ENCODE measurements around the gene TPP1. TPM values are rescaled to one million over a fixed set of nuclear protein-coding genes. Genes with fewer than 3 reads are reported as not detected.

TPP1 gene
- total RNA-seq, 1 donor from 2014 or later = 77.7 TPM

DNA sequence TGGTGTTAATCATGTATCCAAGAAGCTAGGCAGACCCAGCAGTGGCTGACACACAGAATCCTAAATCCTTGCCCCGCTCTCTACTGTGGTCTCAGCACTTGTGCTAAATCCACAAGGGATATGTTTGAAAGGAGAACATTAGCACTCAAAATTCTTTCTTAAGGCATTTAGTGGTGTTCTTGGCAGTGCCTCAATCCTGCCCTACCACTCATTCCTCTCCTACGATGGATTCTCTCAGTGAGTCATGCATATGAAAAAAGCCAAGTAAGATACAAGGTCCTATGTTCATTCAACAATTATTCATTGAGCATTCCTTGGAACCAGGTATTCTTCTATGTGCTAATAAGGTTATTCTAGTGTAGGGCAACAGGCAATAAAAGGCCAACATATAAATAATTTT is 47.0 kb downstream of the TPP1 start:
- intact Hi-C loops (cut with micrococcal nuclease) = no loop called here
- ATAC-seq = no peak
- no peak for DNase-seq

DNA sequence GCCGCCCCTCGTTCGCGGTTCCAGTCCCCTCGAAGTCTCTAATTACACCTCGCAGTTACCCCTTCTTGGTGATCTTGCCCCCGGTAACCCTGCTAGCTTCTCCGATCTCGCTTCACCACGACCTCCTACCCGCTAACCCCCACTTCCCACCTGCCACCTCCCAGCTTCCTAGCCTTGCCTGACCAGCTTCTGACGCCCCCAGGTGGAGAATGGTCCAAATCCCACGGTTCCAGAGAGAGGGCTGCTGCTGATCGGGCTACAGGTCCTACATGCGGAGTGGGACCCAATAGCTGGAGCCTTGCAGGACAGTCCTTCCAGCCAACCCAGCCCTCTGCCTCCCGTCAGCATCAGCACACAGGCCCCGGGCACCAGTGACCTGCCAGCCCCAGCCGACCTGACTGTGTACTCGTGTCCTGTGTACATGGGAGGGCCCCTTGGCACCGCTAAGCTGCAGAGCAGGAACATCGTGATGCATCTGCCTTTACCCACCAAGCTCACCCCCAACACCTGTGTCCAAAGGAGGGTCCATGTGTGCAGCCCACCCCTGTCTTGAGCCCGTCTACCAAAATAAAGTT is 47.7 kb downstream of the TPP1 start:
- intact Hi-C loops (cut with micrococcal nuclease) = no loop called here
- ATAC-seq = no peak
- no peak for DNase-seq

DNA sequence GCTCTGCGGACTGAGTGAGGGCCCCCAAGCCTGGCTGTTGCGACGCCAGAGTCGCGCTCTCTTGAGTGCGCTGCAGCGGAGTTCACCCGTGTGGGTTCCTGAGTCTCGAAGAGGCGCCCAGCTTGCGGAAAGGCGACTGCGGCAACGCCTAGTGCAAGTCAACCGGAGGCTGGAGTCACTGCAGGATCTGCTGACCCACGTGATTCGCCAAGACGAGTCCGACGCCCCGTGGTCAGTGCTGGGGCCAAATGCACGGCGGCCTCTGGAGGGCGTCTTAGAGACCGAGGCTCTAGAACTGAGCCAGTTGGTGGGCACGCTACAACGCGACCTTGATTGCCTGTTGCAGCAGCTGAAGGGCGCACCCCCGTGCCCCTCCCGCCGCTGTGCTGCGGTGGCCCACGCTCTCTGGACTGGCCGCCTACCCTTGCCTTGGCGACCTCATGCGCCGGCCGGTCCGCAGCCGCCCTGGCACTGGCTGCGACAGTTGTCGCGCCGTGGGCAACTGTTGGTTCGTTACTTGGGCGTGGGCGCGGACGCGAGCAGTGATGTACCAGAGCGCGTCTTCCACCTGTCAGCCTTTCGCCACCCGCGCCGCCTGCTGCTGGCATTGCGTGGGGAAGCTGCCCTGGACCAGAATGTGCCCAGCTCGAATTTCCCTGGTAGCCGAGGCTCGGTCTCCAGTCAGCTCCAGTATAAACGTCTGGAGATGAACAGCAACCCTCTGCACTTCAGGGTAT is 48.4 kb downstream of the TPP1 start:
- ATAC-seq (peak; percentile 3), DNase-seq (no peak)
- intact Hi-C loops (cut with micrococcal nuclease) = no loop called here

DNA sequence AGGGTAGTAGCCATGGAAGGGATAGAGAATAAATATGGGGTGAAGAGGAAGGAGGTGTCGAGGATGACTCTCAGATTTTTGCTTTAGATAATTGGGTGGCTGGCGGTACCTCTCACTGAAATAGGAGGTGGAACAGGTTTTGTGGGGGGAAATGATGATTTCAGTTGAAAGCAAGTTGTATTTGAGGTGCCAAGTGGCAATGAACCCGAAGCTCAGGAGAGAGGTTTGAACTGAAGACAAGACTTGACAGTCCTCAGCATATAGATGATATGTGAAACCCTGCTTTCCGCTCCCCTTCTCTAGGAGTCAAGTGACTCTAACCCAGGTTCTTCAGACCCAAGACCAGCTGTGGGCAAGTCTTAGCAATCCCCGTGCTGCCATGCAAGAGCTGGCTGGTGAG is 49.5 kb downstream of the TPP1 start:
- intact Hi-C loops (cut with micrococcal nuclease) = no loop called here
- ATAC-seq = no peak
- DNase-seq = no peak

DNA sequence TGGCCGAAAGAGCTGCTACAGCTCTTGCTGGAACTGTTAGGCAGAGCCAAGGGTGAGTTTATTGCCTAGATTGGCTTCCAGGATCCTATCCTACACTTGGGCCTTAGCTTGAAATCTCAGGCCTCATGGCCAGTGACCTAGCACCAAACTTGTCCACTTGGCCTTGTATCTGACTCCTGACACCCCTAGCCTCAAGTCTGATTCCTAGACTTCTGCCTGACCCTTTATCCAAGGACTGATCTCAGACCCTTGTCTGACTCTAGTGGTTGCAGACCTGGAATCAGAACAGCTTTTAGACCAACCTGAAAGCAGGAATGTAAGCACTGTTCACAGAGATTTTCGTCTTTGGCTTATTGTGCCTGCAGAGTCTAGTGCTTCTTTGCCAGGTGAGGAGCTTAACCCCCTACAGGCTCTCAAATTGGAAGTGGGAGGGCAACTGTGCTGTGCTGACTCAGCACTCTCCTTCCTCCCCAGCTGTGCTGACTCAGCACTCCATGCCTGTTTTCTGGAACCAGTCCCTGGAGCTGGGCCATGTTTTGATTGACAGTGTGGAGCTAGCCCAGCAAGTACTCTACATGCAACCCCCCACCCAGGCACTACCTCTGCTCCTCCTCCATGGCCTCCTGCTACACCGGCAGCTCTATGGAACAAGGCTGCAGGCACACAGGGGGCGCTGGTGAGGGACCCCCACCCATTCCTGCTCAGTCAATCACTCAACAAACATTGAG is 50.9 kb downstream of the TPP1 start:
- ATAC-seq (peak; percentile 46), DNase-seq (peak; percentile 57)
- intact Hi-C loops (cut with micrococcal nuclease) = no loop called here

DNA sequence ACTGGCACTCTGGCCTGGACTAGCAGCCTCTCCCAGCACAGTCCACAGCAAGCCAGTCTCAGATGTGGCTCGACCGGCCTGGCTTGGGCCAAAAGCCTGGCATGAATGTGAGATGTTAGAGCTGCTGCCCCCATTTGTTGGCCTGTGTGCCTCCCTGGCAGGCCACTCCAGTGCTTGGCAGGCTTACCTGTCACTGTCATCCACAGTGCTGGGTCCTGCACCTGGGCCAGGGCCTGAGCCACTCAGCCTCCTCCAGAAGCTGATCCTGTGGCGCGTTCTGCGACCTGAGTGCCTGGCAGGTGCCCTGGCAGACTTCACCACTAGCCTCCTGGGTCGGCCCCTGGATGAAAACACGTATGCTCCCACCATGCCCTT is 51.9 kb downstream of the TPP1 start:
- ATAC-seq (peak; percentile 66), DNase-seq (no peak)
- intact Hi-C loops (cut with micrococcal nuclease) = no loop called here

DNA sequence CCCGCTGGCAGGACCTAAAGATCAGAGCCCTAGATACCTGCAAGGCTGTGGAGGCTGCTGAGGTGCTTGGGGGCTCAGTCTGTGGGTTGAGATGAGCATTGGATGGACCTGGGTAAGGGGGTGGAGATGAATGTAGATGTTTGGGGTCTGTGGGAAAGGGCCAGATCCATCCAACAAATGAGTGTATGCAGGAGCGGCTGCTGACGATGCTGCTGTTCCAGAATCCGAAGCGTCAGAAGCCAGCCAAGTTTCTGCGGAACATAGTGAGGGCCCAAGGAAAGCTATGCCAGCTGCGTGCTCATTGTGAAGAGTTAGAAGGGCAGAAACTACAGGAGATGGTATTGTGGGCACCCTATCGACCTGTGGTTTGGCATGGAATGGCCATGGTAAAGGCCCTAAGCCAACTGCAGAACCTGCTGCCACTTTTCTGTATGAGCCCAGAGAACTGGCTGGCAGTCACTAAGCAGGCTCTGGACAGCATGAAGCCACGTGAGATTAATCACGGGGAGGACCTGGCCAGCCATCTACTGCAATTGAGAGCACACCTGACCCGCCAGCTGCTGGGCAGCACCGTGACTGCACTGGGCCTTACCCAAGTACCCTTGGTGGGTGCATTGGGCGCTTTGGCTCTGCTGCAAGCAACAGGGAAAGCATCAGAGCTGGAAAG is 52.4 kb downstream of the TPP1 start:
- ATAC-seq (peak; percentile 81), DNase-seq (peak; percentile 53)
- intact Hi-C loops (cut with micrococcal nuclease) = no loop called here

DNA sequence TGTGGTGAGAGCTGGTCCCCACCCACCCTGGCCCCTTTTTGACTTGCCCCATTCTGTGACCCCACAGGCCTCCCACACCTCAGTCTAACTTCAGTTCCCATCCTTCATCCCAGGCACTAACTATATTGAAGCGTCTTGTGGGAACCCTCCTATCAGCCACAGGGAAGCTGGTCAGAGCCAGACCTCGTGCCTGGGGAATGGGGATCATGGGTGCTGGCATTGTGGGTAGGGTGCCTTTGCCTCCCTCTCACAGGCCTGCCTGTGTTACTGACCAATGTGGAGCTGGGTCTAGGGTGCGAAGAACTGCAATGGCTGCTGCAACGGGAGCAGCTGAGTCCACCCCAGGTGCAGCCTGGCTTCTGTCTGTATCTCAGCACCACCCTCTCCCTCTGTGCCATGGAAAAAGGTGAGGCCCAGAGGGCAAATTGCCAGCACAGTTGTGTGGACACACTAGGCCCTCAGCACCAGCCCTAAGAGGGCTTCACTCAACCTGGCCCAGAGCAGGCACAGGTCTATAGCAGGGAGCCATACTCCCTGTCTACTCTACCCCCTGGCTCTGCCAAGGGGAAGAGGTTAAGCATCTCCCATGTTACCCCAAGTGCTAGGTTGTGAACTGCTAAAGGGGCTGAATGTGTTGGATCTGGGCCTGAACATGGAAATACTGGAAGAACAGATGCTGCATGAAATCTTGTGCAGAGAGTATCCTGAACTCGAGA is 53.1 kb downstream of the TPP1 start:
- ATAC-seq = no peak
- DNase-seq = no peak
- intact Hi-C loops (cut with micrococcal nuclease) = no loop called here

DNA sequence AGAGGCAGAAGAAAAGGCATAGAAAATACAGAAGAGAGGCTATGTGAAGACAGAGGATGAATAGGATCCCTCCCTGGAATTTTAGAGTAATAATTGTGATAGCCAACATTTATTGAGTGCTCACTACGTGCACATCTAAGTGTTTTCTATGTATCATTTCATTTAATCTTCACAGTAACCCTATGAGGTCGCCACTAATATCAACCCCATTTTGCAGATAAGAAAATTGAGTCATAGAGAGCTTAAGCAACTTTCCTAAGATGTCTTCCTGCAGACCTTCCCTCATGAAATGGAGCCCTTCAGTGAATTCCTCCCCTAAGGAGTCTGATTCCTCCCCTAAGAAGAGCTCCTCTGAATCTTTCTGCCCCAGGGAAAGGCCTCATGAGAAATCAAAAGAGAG is 53.9 kb downstream of the TPP1 start:
- ATAC-seq (no peak), DNase-seq (no peak)
- intact Hi-C loops (cut with micrococcal nuclease) = no loop called here

DNA sequence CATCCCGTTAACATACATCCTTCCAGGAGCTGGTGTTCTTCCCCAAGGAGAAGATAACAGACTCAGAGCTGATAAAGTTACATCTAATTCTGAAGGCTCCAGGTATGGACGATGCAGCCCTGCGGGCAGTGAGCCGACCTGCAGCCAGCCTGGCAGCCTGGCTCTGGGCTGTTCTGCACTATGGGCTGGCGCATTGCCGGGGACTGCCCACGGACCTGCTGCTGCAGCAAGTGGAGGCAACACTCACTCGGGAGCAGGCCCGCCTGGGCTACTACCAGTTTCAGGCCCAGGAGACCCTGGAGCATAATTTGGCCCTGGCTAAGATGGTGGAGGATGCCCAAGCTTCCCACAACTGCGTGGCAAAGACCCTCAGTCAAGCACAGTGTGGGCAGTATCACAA is 55.6 kb downstream of the TPP1 start:
- intact Hi-C loops (cut with micrococcal nuclease) = no loop called here
- DNase-seq = no peak
- no peak for ATAC-seq

DNA sequence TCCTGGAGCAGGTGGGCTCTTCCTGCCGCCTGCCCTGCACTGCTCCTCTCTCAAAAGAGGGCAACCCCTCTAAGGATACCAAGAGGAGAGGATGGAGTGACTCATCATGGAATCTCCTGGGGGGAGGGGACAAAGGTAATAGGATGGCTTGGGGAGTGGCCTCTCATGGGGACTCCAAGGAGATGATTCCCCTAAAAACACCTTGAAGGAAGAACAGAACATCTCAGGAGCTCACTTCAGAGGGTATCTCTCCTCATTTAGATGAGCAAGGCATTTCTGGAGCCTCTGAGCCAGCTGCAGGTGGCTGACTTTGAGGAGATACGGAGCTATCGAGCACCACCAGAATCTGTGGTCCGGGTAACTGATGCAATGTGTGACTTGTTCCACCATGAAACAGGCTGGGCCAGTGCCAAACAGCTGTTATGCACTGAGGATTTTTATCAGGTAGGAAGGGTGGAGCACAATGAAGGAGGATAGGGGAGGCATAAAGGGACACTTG is 56.1 kb downstream of the TPP1 start:
- intact Hi-C loops (cut with micrococcal nuclease) = no loop called here
- ATAC-seq (no peak), DNase-seq (no peak)

Other genes starting within 250 kb of the TPP1 start
- 60.9 TPM for gene SMPD1, start 228.9 kb downstream of the TPP1 start, total RNA-seq
- 87.6 TPM for gene APBB1, start 200.3 kb downstream of the TPP1 start, total RNA-seq
- gene HPX, start 178.4 kb downstream of the TPP1 start, total RNA-seq = not detected
- 14.4 TPM for gene TRIM3, start 145.5 kb downstream of the TPP1 start, total RNA-seq
- gene ARFIP2, start 138.1 kb downstream of the TPP1 start, total RNA-seq = 15.2 TPM
- gene TIMM10B, start 137.9 kb downstream of the TPP1 start, total RNA-seq = 17.9 TPM
- 5.5 TPM for gene DNHD1, start 122.1 kb downstream of the TPP1 start, total RNA-seq
- 22.1 TPM for gene RRP8, start 15.8 kb downstream of the TPP1 start, total RNA-seq
- gene ILK, start 15.6 kb downstream of the TPP1 start, total RNA-seq = 210 TPM
- 89.4 TPM for gene TAF10, start 7.2 kb downstream of the TPP1 start, total RNA-seq
- 8.8 TPM for gene DCHS1, start 36.4 kb upstream of the TPP1 start, total RNA-seq
- gene MRPL17, start 63.9 kb upstream of the TPP1 start, total RNA-seq = 49.7 TPM
- gene OR2AG2, start 152.6 kb upstream of the TPP1 start, total RNA-seq = not detected
- not detected for gene OR2AG1, start 163.6 kb upstream of the TPP1 start, total RNA-seq
- gene OR6A2, start 180.3 kb upstream of the TPP1 start, total RNA-seq = not detected
- gene OR10A5, start 226.3 kb upstream of the TPP1 start, total RNA-seq = not detected
- gene OR10A2, start 243.6 kb upstream of the TPP1 start, total RNA-seq = not detected